K562 (cell line): ENCODE results near the gene LRRC57. TPM values are rescaled to one million over a fixed set of nuclear protein-coding genes. Genes with fewer than 3 reads are reported as not detected.

Source experiments
- ARID1B ChIP-seq: fragments of 450-650 bp; IDR thresholded peaks from 2 replicates; pipeline ENCODE4 v1.6.1; 2016; ENCODE audit warnings: antibody characterized with exemption, mild to moderate bottlenecking, inconsistent platforms
- ATF3 ChIP-seq, 2 experiments: fragments of 450-650 bp in 1 of 2; sonication (generic) in 1 of 2; formaldehyde crosslinking in 1 of 2; IDR thresholded peaks in 1 of 2; conservative IDR thresholded peaks in 1 of 2; 2 replicates each; pipeline versions ENCODE4 v1.6.1 to v1.8.1; 2016 to 2023; ENCODE audit warnings: mild to moderate bottlenecking in 2 of 2, moderate library complexity in 2 of 2, inconsistent platforms in 1 of 2, missing genetic modification reagents in 1 of 2
- BACH1 ChIP-seq: fragments of 200-800 bp; sonication (Bioruptor generic); IDR thresholded peaks from 2 replicates; pipeline ENCODE4 v1.6.1; 2016; ENCODE audit warnings: missing genetic modification characterization, missing compliant biosample characterization
- CBFA2T3 ChIP-seq: fragments of 450-650 bp; IDR thresholded peaks from 2 replicates; pipeline ENCODE4 v1.6.1; 2017
- CCNT2 ChIP-seq: IDR thresholded peaks from 2 replicates; pipeline ENCODE4 v1.6.1; 2011; ENCODE audit warnings: borderline replicate concordance, low read depth, mild to moderate bottlenecking, moderate library complexity, mixed read lengths, low read length; ENCODE audit not compliant: insufficient read length; ENCODE audit errors: extremely low read depth
- CHD1 ChIP-seq: fragments of 200-600 bp; sonication (generic); IDR thresholded peaks from one replicate; pipeline ENCODE4 v1.6.1; 2012; ENCODE audit warnings: mild to moderate bottlenecking, moderate library complexity, low read length, inconsistent platforms
- ESRRB ChIP-seq: fragments of 250-450 bp; sonication (Bioruptor Pico); IDR thresholded peaks from 2 replicates; pipeline ENCODE4 v1.5.0; 2020; ENCODE audit warnings: mild to moderate bottlenecking, moderate library complexity, borderline replicate concordance
- GTF2F1 ChIP-seq: IDR thresholded peaks from 2 replicates; pipeline ENCODE4 v1.6.1; 2011; ENCODE audit warnings: low read depth, low read length, improper control_type of control experiment
- HMBOX1 ChIP-seq: sonication (generic); IDR thresholded peaks from 2 replicates; pipeline ENCODE4 v1.6.1; 2016
- HNRNPL ChIP-seq: fragments of 200-400 bp; formaldehyde crosslinking; IDR thresholded peaks from 2 replicates; pipeline ENCODE4 v1.6.1; 2017; ENCODE audit warnings: low read depth, mild to moderate bottlenecking, low read length
- IFI16 ChIP-seq: fragments of 250-450 bp; sonication (Bioruptor Pico); IDR thresholded peaks from 2 replicates; pipeline ENCODE4 v2.1.2; 2022; ENCODE audit warnings: mild to moderate bottlenecking, inconsistent platforms
- JUNB ChIP-seq: fragments of 450-650 bp; formaldehyde crosslinking; conservative IDR thresholded peaks from 2 replicates; pipeline ENCODE4 v1.4.0; 2020; ENCODE audit warnings: mild to moderate bottlenecking
- MLLT1 ChIP-seq, 2 experiments: fragments of 450-650 bp; IDR thresholded peaks; 2 replicates each; pipeline ENCODE4 v1.6.1; 2016
- POLR2H ChIP-seq: IDR thresholded peaks from 2 replicates; pipeline ENCODE4 v1.6.1; 2016; ENCODE audit warnings: missing genetic modification characterization, low read depth, mild to moderate bottlenecking, control low read depth, missing compliant biosample characterization, moderate library complexity
- RFX7 ChIP-seq: fragments of 250-450 bp; sonication (Bioruptor Pico); IDR thresholded peaks from 2 replicates; pipeline ENCODE4 v1.5.1; 2021; ENCODE audit warnings: mild to moderate bottlenecking
- RNF2 ChIP-seq: sonication (generic); IDR thresholded peaks from 2 replicates; pipeline ENCODE4 v1.6.1; 2016
- USF1 ChIP-seq: sonication (generic); formaldehyde crosslinking; IDR thresholded peaks from 2 replicates; pipeline ENCODE4 v1.9.0; 2022; ENCODE audit warnings: mild to moderate bottlenecking, missing genetic modification reagents
- ZC3H11A ChIP-seq: IDR thresholded peaks from 2 replicates; pipeline ENCODE4 v1.6.1; 2012; ENCODE audit warnings: low read depth, low read length, improper control_type of control experiment
- ZKSCAN1 ChIP-seq: fragments of 150-350 bp; IDR thresholded peaks from 2 replicates; pipeline ENCODE4 v1.6.1; 2016; ENCODE audit warnings: low read depth, low read length
- ZNF124 ChIP-seq: sonication (generic); formaldehyde crosslinking; IDR thresholded peaks from 2 replicates; pipeline ENCODE4 v1.8.1; 2022; ENCODE audit warnings: missing genetic modification reagents
- ZNF232 ChIP-seq: sonication (generic); formaldehyde crosslinking; IDR thresholded peaks from 2 replicates; pipeline ENCODE4 v1.8.0; 2022; ENCODE audit warnings: mild to moderate bottlenecking, missing genetic modification reagents
- ZNF655 ChIP-seq: fragments of 250-450 bp; sonication (Bioruptor Pico); IDR thresholded peaks from 2 replicates; pipeline ENCODE4 v1.5.0; 2021
- polyA plus RNA-seq, 8 experiments: library from polyadenylated mRNA; depleted of rRNA in 4 of 8; stranded (reverse) in 5 of 8; unstranded in 3 of 8; fragments of >200 nt; fragmentation: Nextera tagmentation in 2 of 8; fragmentation: Illumina TruSeq in 1 of 8; extraction: Ambion mirVana in 2 of 8; extraction: Trizol in 1 of 8; gene quantifications; 2 replicates each; pipeline versions ENCODE4 v1.2.1 to v1.2.3, GENCODE V29; 2011 to 2014; ENCODE audit warnings: inconsistent platforms in 1 of 8, missing spikeins in 1 of 8
- total RNA-seq, 7 experiments: library from RNA; depleted of rRNA in 6 of 7; stranded (reverse); fragments of >200 nt in 6 of 7; fragmentation: Illumina TruSeq in 2 of 7; extraction: Trizol in 2 of 7; gene quantifications; 2 replicates each; pipeline versions ENCODE4 v1.2.1 to v1.2.3, GENCODE V29; 2011 to 2021; ENCODE audit warnings: low replicate concordance in 1 of 7

LRRC57 gene
- total and polyA plus RNA-seq, 9 of the 15 experiments (the other 6 are each of a cell fraction or from before 2014, with no cell fraction given): 3.9 to 20.4 (median 14.8) TPM

GRCh38 chr15:42491539-42492225, 56.9 kb downstream of the LRRC57 start (continued):
- TF ChIP-seq ESRRB (CRISPR knock-in tag) (no peak), ZNF655 (CRISPR knock-in tag) (no peak), RNF2 (no peak), CHD1 (no peak), ZNF232 (no peak), JUNB (no peak), HMBOX1 (peak; percentile 43; the same call in 1 of the 2 replicates), ATF3 (IDR thresholded peaks at IDR 0.05) (no peak), ATF3 (CRISPR knock-in tag; conservative IDR thresholded peaks at IDR 0.05) (no peak), BACH1 (tag) (0 out of 2 replicates have a peak, but pooled peaks have one; percentile 27), CBFA2T3 (0 out of 2 replicates have a peak, but pooled peaks have one; percentile 23), IFI16 (CRISPR knock-in tag) (no peak), ARID1B (peak; percentile 16; the same call in 1 of the 2 replicates), USF1 (CRISPR knock-in tag) (no peak), CCNT2 (no peak), HNRNPL (no peak), ZC3H11A (no peak), POLR2H (tag) (peak; percentile 28; the same call in 1 of the 2 replicates), ZKSCAN1 (no peak), GTF2F1 (no peak), MLLT1 (IDR thresholded peaks at IDR 0.05) (peak in 1 of 2 experiments; percentile 79; a peak in 2 of 4 replicates), RFX7 (CRISPR knock-in tag) (no peak), ZNF124 (CRISPR knock-in tag) (no peak)
